B cell (primary cell): ENCODE measurements around the gene RFX4. TPM values are rescaled to one million over a fixed set of nuclear protein-coding genes. Genes with fewer than 3 reads are reported as not detected.

Experiments
- ATAC-seq: fragments of 200-7000 bp; cut with Tn5 transposase; one replicate; pipeline ENCODE4 v1.10.0; 2021; ENCODE audit warnings: low read depth, mild to moderate bottlenecking, moderate number of reproducible peaks, moderate library complexity
- CTCF ChIA-PET: fragments of 350-600 bp; sonication (Branson Sonifier 250); formaldehyde crosslinking; loops from one replicate; lab custom pipeline; 2021; ENCODE audit warnings: antibody characterized with exemption, inconsistent platforms; lab: Charles Lee
- POLR2A ChIA-PET: fragments of 350-600 bp; sonication (Branson Sonifier 250); formaldehyde crosslinking; loops from one replicate; lab custom pipeline; 2021; ENCODE audit warnings: antibody characterized with exemption; lab: Charles Lee
- DNase-seq: peaks from one replicate; pipeline ENCODE4 v3.0.0; 2013
- H2AFZ ChIP-seq: 2 replicates; pipeline ENCODE4 v1.6.1; 2012; ENCODE audit warnings: mild to moderate bottlenecking, low read depth, low read length; ENCODE audit not compliant: insufficient read depth, poor library complexity, severe bottlenecking
- H3K27ac ChIP-seq, 2 donors: 1 replicate in 1 of 2; 2 replicates in 1 of 2; pipeline ENCODE4 v1.5.1; 2012 to 2013; ENCODE audit warnings: low read length in 2 of 2, mild to moderate bottlenecking in 2 of 2, moderate library complexity in 1 of 2
- H3K27me3 ChIP-seq, 4 experiments: fragments of 200-600 bp in 1 of 4; sonication (generic) in 1 of 4; replicated peaks in 1 of 4; 1 replicate in 2 of 4; 2 replicates in 2 of 4; pipeline versions ENCODE4 v1.6.1 to v1.7.0; 2013 to 2016; ENCODE audit warnings: low read length in 3 of 4, mild to moderate bottlenecking in 2 of 4, mixed read lengths in 1 of 4, moderate library complexity in 1 of 4; ENCODE audit not compliant: insufficient read depth in 4 of 4, control insufficient read depth in 3 of 4; ENCODE audit errors: control extremely low read depth in 1 of 4
- H3K36me3 ChIP-seq, 2 experiments: replicated peaks in 1 of 2; 1 replicate in 1 of 2; 2 replicates in 1 of 2; pipeline versions ENCODE4 v1.6.1 to v1.7.1; 2013; ENCODE audit warnings: low read length in 1 of 2; ENCODE audit not compliant: insufficient read depth in 2 of 2, control insufficient read depth in 1 of 2; ENCODE audit errors: control extremely low read depth in 1 of 2, extremely low read depth in 1 of 2
- H3K4me1 ChIP-seq, 2 donors: fragments of 200-600 bp in 1 of 2; sonication (generic) in 1 of 2; 1 replicate in 1 of 2; 2 replicates in 1 of 2; pipeline versions ENCODE4 v1.5.1 to v1.6.1; 2013 to 2017; ENCODE audit warnings: low read length in 2 of 2; ENCODE audit not compliant: control insufficient read depth in 2 of 2, insufficient read depth in 2 of 2
- H3K4me2 ChIP-seq: replicated peaks from 2 replicates; pipeline ENCODE3; 2012; ENCODE audit warnings: mild to moderate bottlenecking, low read depth, low read length; ENCODE audit not compliant: poor library complexity, severe bottlenecking
- H3K4me3 ChIP-seq, 5 experiments: fragments of 200-600 bp in 1 of 5; sonication (generic) in 1 of 5; 1 replicate in 3 of 5; 2 replicates in 2 of 5; pipeline versions ENCODE4 v1.5.1 to v1.7.0; 2011 to 2016; ENCODE audit warnings: low read length in 4 of 5, mild to moderate bottlenecking in 4 of 5, low read depth in 2 of 5, control low read depth in 1 of 5, moderate library complexity in 1 of 5; ENCODE audit not compliant: insufficient read depth in 1 of 5; ENCODE audit errors: control extremely low read depth in 1 of 5, extremely low read depth in 1 of 5
- H3K79me2 ChIP-seq: fragments of 200-600 bp; sonication (generic); one replicate; pipeline ENCODE4 v1.6.0; 2016; ENCODE audit warnings: low read length; ENCODE audit not compliant: control insufficient read depth, insufficient read depth
- H3K9ac ChIP-seq: fragments of 200-600 bp; sonication (generic); 2 replicates; pipeline ENCODE4 v1.6.1; 2017; ENCODE audit warnings: mild to moderate bottlenecking, low read length, moderate library complexity
- H3K9me3 ChIP-seq, 3 donors: one replicate each; pipeline versions ENCODE4 v1.6.1 to v1.7.1; 2013; ENCODE audit warnings: low read length in 2 of 3; ENCODE audit not compliant: control insufficient read depth in 2 of 3, insufficient read depth in 1 of 3; ENCODE audit errors: control extremely low read depth in 1 of 3
- H4K20me1 ChIP-seq: 2 replicates; pipeline ENCODE4 v1.6.0; 2012; ENCODE audit warnings: mild to moderate bottlenecking, low read length; ENCODE audit not compliant: insufficient read depth, control insufficient read depth, poor library complexity, severe bottlenecking
- H3K27ac Mint-ChIP-seq: one replicate; pipeline ENCODE4 v1.8.0; 2021; ENCODE audit warnings: mixed read lengths
- H3K27me3 Mint-ChIP-seq: one replicate; pipeline ENCODE4 v1.8.0; 2021; ENCODE audit warnings: mixed read lengths
- H3K4me1 Mint-ChIP-seq: one replicate; pipeline ENCODE4 v1.8.0; 2021; ENCODE audit warnings: mixed read lengths
- H3K4me3 Mint-ChIP-seq: one replicate; pipeline ENCODE4 v1.8.0; 2021; ENCODE audit warnings: mixed read lengths
- H3K9me3 Mint-ChIP-seq: one replicate; pipeline ENCODE4 v1.8.0; 2022; ENCODE audit warnings: mixed read lengths; ENCODE audit not compliant: insufficient read depth
- EZH2 ChIP-seq: IDR thresholded peaks from 2 replicates; pipeline ENCODE4 v1.6.1; 2012; ENCODE audit warnings: borderline replicate concordance, low read depth, mild to moderate bottlenecking, moderate library complexity, low read length; ENCODE audit not compliant: insufficient read depth, poor library complexity, severe bottlenecking
- WGBS: methylation state at CpG from one replicate; pipeline ENCODE4 v1.1.5; 2013; ENCODE audit warnings: missing lambda C conversion rate; ENCODE audit not compliant: insufficient coverage; 5-methylcytosine and 5-hydroxymethylcytosine counted together
- intact Hi-C: fragments of 100-400 bp; cut with micrococcal nuclease; formaldehyde crosslinking; loops from one replicate; pipeline ENCODE4 v1.10.0; 2022
- polyA plus RNA-seq: library from polyadenylated mRNA; depleted of rRNA; stranded (reverse); fragments of >200 nt; gene quantifications from 2 replicates; pipeline ENCODE4 v1.2.3, GENCODE V29; 2012
- total RNA-seq, 2 donors: library from RNA; stranded (reverse); fragments of 120-200 nt in 1 of 2; gene quantifications; 1 replicate in 1 of 2; 2 replicates in 1 of 2; pipeline versions ENCODE4 v1.2.3 to v1.2.4, GENCODE V29; 2013 to 2022
- TF ChIP-seq, protein P1 (sequence below): fragments of 200-600 bp; IDR thresholded peaks from one replicate; pipeline ENCODE4 v1.8.0; 2022; ENCODE audit warnings: antibody characterized with exemption, mild to moderate bottlenecking

RFX4 gene
- total and polyA plus RNA-seq, 2 donors (not counting 1 experiment from before 2014, with no cell fraction given) = not detected

- H3K27me3 Mint-ChIP-seq = no peaks in the 10 kb centered on the region
Measured at GRCh38 chr12:106801167-106801708, 218.4 kb downstream of the RFX4 start.

DNA sequence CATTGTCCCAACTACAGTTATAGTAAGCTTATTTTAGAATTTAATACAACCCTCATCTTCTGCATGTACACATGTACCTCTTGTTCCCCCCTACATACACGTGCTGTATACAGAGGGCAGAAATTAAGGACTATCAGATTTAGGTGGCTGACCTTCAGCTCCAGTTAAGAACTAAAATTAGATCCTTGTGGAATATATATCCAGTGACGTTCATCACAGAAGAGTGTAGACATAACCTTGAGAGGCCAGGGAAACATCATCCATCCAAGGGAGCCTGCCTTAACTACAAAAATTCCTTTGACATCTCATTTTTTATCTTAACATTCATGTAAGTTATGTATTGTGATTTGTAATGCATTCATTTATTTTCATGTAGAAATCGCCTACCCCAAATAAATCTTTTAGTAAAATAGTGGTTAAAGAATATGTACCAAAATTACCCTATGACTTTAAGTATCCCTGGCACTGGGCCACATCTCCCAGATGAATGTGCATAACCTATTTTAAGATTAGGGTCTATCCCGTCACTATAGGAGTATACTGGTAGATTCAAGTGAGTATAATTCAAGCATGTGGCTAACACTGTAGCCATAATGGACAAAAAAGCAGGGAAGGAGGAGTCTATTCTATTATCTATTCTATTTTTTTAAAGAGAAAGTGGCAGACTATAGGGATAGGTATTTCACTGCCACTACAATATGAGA, 219.2 kb downstream of the RFX4 start:
- Histone ChIP-seq H3K27ac (no peak overlapping the region), H3K4me3 (no peak overlapping the region), H2AFZ (no peak overlapping the region), H3K27me3 (no peaks in the 10 kb centered on the region), H4K20me1 (no peaks in the 10 kb centered on the region), H3K4me2 (no peak overlapping the region), H3K79me2 (no peaks in the 10 kb centered on the region), H3K9ac (no peak overlapping the region), H3K4me1 (no peaks in the 10 kb centered on the region), H3K36me3 (no peaks in the 10 kb centered on the region), H3K9me3 (no peaks in the 10 kb centered on the region)
- Mint-ChIP-seq H3K4me1 (peaks cover 2% of the 10 kb centered on the region), H3K27me3 (no peaks in the 10 kb centered on the region), H3K4me3 (no peak overlapping the region), H3K27ac (no peak overlapping the region), H3K9me3 (no peaks in the 10 kb centered on the region)
- WGBS = no CpG with 5 or more reads among the region's 4 CpGs
- intact Hi-C loops = no loop called here
- no peak for DNase-seq
- POLR2A ChIA-PET = no interaction called here
- ATAC-seq = no peak
- TF ChIP-seq, protein P1, sequence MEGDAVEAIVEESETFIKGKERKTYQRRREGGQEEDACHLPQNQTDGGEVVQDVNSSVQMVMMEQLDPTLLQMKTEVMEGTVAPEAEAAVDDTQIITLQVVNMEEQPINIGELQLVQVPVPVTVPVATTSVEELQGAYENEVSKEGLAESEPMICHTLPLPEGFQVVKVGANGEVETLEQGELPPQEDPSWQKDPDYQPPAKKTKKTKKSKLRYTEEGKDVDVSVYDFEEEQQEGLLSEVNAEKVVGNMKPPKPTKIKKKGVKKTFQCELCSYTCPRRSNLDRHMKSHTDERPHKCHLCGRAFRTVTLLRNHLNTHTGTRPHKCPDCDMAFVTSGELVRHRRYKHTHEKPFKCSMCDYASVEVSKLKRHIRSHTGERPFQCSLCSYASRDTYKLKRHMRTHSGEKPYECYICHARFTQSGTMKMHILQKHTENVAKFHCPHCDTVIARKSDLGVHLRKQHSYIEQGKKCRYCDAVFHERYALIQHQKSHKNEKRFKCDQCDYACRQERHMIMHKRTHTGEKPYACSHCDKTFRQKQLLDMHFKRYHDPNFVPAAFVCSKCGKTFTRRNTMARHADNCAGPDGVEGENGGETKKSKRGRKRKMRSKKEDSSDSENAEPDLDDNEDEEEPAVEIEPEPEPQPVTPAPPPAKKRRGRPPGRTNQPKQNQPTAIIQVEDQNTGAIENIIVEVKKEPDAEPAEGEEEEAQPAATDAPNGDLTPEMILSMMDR = no peak
- CTCF ChIA-PET = no interaction called here

More at GRCh38 chr12:106801167-106801708, 218.4 kb downstream of the RFX4 start:
- Histone ChIP-seq H3K36me3 (no peaks in the 10 kb centered on the region), H4K20me1 (no peaks in the 10 kb centered on the region), H3K9me3 (no peaks in the 10 kb centered on the region), H3K27me3 (no peaks in the 10 kb centered on the region), H3K9ac (no peak overlapping the region), H2AFZ (no peak overlapping the region), H3K79me2 (no peaks in the 10 kb centered on the region), H3K4me3 (no peak overlapping the region), H3K4me1 (no peaks in the 10 kb centered on the region), H3K27ac (no peak overlapping the region), H3K4me2 (no peak overlapping the region)
- no peak for DNase-seq
- no peaks in the 10 kb centered on the region for H3K9me3 Mint-ChIP-seq
- TF ChIP-seq EZH2 = no peak
- TF ChIP-seq, protein P1 = no peak
- intact Hi-C loops = no loop called here
- H3K4me3 Mint-ChIP-seq = no peak overlapping the region
- CTCF ChIA-PET = no interaction called here
- no CpG with 5 or more reads among the region's 1 CpG for WGBS
- POLR2A ChIA-PET = no interaction called here
- peaks cover 2% of the 10 kb centered on the region for H3K4me1 Mint-ChIP-seq
- no peak for ATAC-seq
- no peak overlapping the region for H3K27ac Mint-ChIP-seq
